HCT116 (cell line): Measurements from ENCODE around the gene C1QL3. TPM values are rescaled to one million over a fixed set of nuclear protein-coding genes. Genes with fewer than 3 reads are reported as not detected.

ENCODE experiments used
- ATAC-seq: fragments of 200-7000 bp; cut with Tn5 transposase; 2 replicates; pipeline ENCODE4 v1.9.1; 2020; ENCODE audit warnings: mild to moderate bottlenecking, moderate library complexity
- BruUV-seq: library from RNA; stranded (reverse); fragments of 400-500 nt; replicated peaks from 2 replicates; lab custom pipeline; 2021; lab: Mats Ljungman, UMichigan
- CTCF ChIA-PET: fragments of 300-600 bp; sonication (Branson Sonifier 250); formaldehyde crosslinking; loops from one replicate; lab custom pipeline; 2021; ENCODE audit warnings: antibody characterized with exemption; lab: Charles Lee
- POLR2A ChIA-PET: fragments of 300-600, 350-600 bp; sonication (Branson Sonifier 250); formaldehyde crosslinking; loops from one replicate; lab custom pipeline; 2021; ENCODE audit warnings: antibody characterized with exemption; lab: Charles Lee
- RAD21 ChIA-PET, 2 experiments: fragments of 300-600 bp; sonication (Branson Sonifier 250); formaldehyde crosslinking; loops; one replicate each; lab custom pipeline; 2023; ENCODE audit warnings: low total read pairs in 2 of 2; ENCODE audit not compliant: uncharacterized antibody in 2 of 2, unreplicated experiment in 2 of 2, low non-redundant PET in 1 of 2; lab: Charles Lee
- DNase-seq: peaks from one replicate; pipeline ENCODE4 v3.0.0-alpha.2; 2010; ENCODE audit warnings: low read depth, low spot score
- H2AFZ ChIP-seq: fragments of 200-600 bp; shearing (Covaris generic), sonication (generic); 2 replicates; pipeline ENCODE4 v1.6.1; 2017; ENCODE audit warnings: low read depth, mixed run types, mixed read lengths, antibody characterized with exemption, low read length; ENCODE audit not compliant: poor library complexity, severe bottlenecking
- H3K27ac ChIP-seq: 2 replicates; pipeline ENCODE4 v1.5.1; 2012; ENCODE audit warnings: low read depth, low read length
- H3K27me3 ChIP-seq: fragments of 200-600 bp; sonication (generic); 2 replicates; pipeline ENCODE4 v1.6.1; 2016; ENCODE audit warnings: mixed run types, low read length, mixed read lengths; ENCODE audit not compliant: insufficient read depth
- H3K36me3 ChIP-seq, 2 experiments: fragments of 200-500 bp in 1 of 2; fragments of 200-600 bp in 1 of 2; sonication (Bioruptor generic) in 1 of 2; sonication (generic) in 1 of 2; 2 replicates each; pipeline versions ENCODE4 v1.5.1 to v1.6.1; 2014 to 2016; ENCODE audit warnings: low read length in 2 of 2, inconsistent platforms in 1 of 2, mixed read lengths in 1 of 2, mixed run types in 1 of 2; ENCODE audit not compliant: insufficient read depth in 2 of 2, control insufficient read depth in 1 of 2
- H3K4me1 ChIP-seq, 2 experiments: fragments of 200-600 bp in 1 of 2; sonication (generic) in 1 of 2; 2 replicates each; pipeline versions ENCODE4 v1.5.1 to v1.6.1; 2012 to 2017; ENCODE audit warnings: low read length in 2 of 2, inconsistent platforms in 1 of 2, mild to moderate bottlenecking in 1 of 2, mixed read lengths in 1 of 2, mixed run types in 1 of 2, moderate library complexity in 1 of 2; ENCODE audit not compliant: insufficient read depth in 2 of 2, control insufficient read depth in 1 of 2
- H3K4me2 ChIP-seq: fragments of 200-600 bp; sonication (generic); 2 replicates; pipeline ENCODE4 v1.6.1; 2017; ENCODE audit warnings: mixed run types, low read length, mixed read lengths
- H3K4me3 ChIP-seq, 2 experiments: fragments of 200-600 bp in 1 of 2; sonication (generic) in 1 of 2; replicated peaks in 1 of 2; 2 replicates each; pipeline ENCODE4 v1.5.1; 2011 to 2016; ENCODE audit warnings: low read length in 2 of 2, control low read depth in 1 of 2, low read depth in 1 of 2, mild to moderate bottlenecking in 1 of 2, mixed read lengths in 1 of 2, mixed run types in 1 of 2
- H3K79me2 ChIP-seq: fragments of 200-600 bp; sonication (generic); 2 replicates; pipeline ENCODE4 v1.6.1; 2017; ENCODE audit warnings: mild to moderate bottlenecking, mixed run types, low read length, moderate library complexity, mixed read lengths; ENCODE audit not compliant: insufficient read depth
- H3K9ac ChIP-seq: fragments of 200-600 bp; sonication (generic); 2 replicates; pipeline ENCODE4 v1.6.1; 2016; ENCODE audit warnings: low read length, mixed read lengths
- H3K9me2 ChIP-seq: fragments of 200-600 bp; sonication (generic), shearing (Covaris generic); 2 replicates; pipeline ENCODE4 v1.6.1; 2017; ENCODE audit warnings: mixed run types, mild to moderate bottlenecking, moderate library complexity; ENCODE audit not compliant: insufficient read depth
- H3K9me3 ChIP-seq, 2 experiments: fragments of 200-500 bp in 1 of 2; fragments of 200-600 bp in 1 of 2; sonication (Bioruptor generic) in 1 of 2; sonication (generic) in 1 of 2; 2 replicates each; pipeline ENCODE4 v1.6.1; 2014 to 2017; ENCODE audit warnings: low read length in 2 of 2, mixed read lengths in 2 of 2, inconsistent platforms in 1 of 2, low read depth in 1 of 2, mild to moderate bottlenecking in 1 of 2, mixed run types in 1 of 2, moderate library complexity in 1 of 2; ENCODE audit not compliant: control insufficient read depth in 1 of 2, insufficient read depth in 1 of 2
- H4K20me1 ChIP-seq: fragments of 200-600 bp; sonication (generic), shearing (Covaris generic); 2 replicates; pipeline ENCODE4 v1.6.1; 2017; ENCODE audit warnings: mixed run types, mild to moderate bottlenecking, moderate library complexity; ENCODE audit not compliant: insufficient read depth
- CBX3 ChIP-seq: IDR thresholded peaks from 2 replicates; pipeline ENCODE4 v1.6.1; 2012; ENCODE audit warnings: low read depth
- CEBPB ChIP-seq: IDR thresholded peaks from 2 replicates; pipeline ENCODE4 v1.6.1; 2012; ENCODE audit warnings: low read depth
- EGR1 ChIP-seq: IDR thresholded peaks from 2 replicates; pipeline ENCODE4 v1.6.1; 2012; ENCODE audit warnings: low read depth
- ELF1 ChIP-seq: IDR thresholded peaks from 2 replicates; pipeline ENCODE4 v1.6.1; 2012; ENCODE audit warnings: low read depth, borderline replicate concordance
- EZH2 ChIP-seq: fragments of 200-600 bp; sonication (generic); IDR thresholded peaks from 2 replicates; pipeline ENCODE4 v1.6.1; 2017; ENCODE audit warnings: antibody characterized with exemption, mixed run types
- EZH2phosphoT487 ChIP-seq: fragments of 200-600 bp; IDR thresholded peaks from 2 replicates; pipeline ENCODE4 v1.6.1; 2018; ENCODE audit warnings: antibody characterized with exemption, borderline replicate concordance
- JUND ChIP-seq: IDR thresholded peaks from 2 replicates; pipeline ENCODE4 v1.6.1; 2012
- POLR2A ChIP-seq: IDR thresholded peaks from 2 replicates; pipeline ENCODE4 v1.7.0; 2011; ENCODE audit warnings: borderline replicate concordance; ENCODE audit not compliant: insufficient read depth, insufficient read length; ENCODE audit errors: extremely low read depth
- POLR2AphosphoS5 ChIP-seq: IDR thresholded peaks from 2 replicates; pipeline ENCODE4 v1.6.1; 2011; ENCODE audit warnings: mild to moderate bottlenecking, low read depth, low read length, moderate library complexity
- RAD21 ChIP-seq: IDR thresholded peaks from 2 replicates; pipeline ENCODE4 v1.6.1; 2012; ENCODE audit warnings: low read depth, mild to moderate bottlenecking
- SIN3A ChIP-seq: IDR thresholded peaks from 2 replicates; pipeline ENCODE4 v1.6.1; 2012; ENCODE audit warnings: low read depth
- SP1 ChIP-seq: IDR thresholded peaks from 2 replicates; pipeline ENCODE4 v1.6.1; 2012; ENCODE audit warnings: low read depth
- SRF ChIP-seq: IDR thresholded peaks from 2 replicates; pipeline ENCODE4 v1.6.1; 2012; ENCODE audit warnings: low read depth
- TCF7L2 ChIP-seq: IDR thresholded peaks from 2 replicates; pipeline ENCODE4 v1.7.0; 2011; ENCODE audit warnings: borderline replicate concordance, inconsistent platforms; ENCODE audit not compliant: insufficient read depth, insufficient read length; ENCODE audit errors: extremely low read depth
- YY1 ChIP-seq: IDR thresholded peaks from 2 replicates; pipeline ENCODE4 v1.6.1; 2011; ENCODE audit warnings: low read length, low read depth, moderate library complexity, mild to moderate bottlenecking; ENCODE audit not compliant: insufficient replicate concordance; ENCODE audit errors: extremely low read depth
- ZNF274 ChIP-seq: fragments of 200-500 bp; sonication (Bioruptor generic); IDR thresholded peaks from 2 replicates; pipeline ENCODE4 v1.6.1; 2014; ENCODE audit warnings: mild to moderate bottlenecking, low read depth, low read length, inconsistent platforms
- intact Hi-C: fragments of 100-400 bp; cut with micrococcal nuclease; formaldehyde crosslinking; loops from 2 replicates; pipeline ENCODE4 v1.10.0; 2022
- total RNA-seq: library from RNA; stranded (reverse); gene quantifications from one replicate; pipeline ENCODE4 v1.2.1, GENCODE V29; 2021; ENCODE audit not compliant: unreplicated experiment
- TF ChIP-seq, protein P1 (sequence below), 3 experiments: fragments of 200-600 bp in 1 of 3; sonication (generic) in 1 of 3; IDR thresholded peaks in 2 of 3; conservative IDR thresholded peaks in 1 of 3; 2 replicates each; pipeline ENCODE4 v1.5.1; 2012 to 2017; ENCODE audit warnings: low read depth in 2 of 3, low read length in 2 of 3, antibody characterized with exemption in 1 of 3, borderline replicate concordance in 1 of 3, control low read depth in 1 of 3, mild to moderate bottlenecking in 1 of 3, mixed read lengths in 1 of 3, mixed run types in 1 of 3, moderate library complexity in 1 of 3; ENCODE audit not compliant: insufficient read depth in 1 of 3
- TF ChIP-seq, protein P2 (sequence below): IDR thresholded peaks from 2 replicates; pipeline ENCODE4 v1.6.1; 2012
- TF ChIP-seq, protein P3 (sequence below): IDR thresholded peaks from 2 replicates; pipeline ENCODE4 v1.6.1; 2012; ENCODE audit warnings: low read depth

Gene C1QL3
- total RNA-seq, 1 experiment from 2014 or later = not detected

DNA sequence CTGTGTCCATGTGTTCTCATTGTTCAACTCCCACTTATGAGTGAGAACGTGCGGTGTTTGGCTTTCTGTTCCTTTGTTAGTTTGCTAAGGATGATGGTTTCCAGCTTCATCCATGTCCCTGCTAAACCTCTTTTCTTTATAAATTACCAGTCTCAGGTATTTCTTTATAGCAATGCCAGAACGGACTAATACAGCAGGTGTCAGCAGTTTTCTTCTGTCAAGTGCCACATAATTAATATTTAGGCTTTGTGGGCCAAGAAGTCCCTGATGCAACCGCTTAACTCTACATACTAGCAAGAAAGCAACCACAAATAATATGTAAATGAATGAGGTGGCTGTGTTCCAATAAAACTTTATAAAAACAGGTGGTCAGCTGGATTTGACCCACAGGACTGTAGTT, 26.3 kb upstream of the C1QL3 start:
- no peak for DNase-seq
- ChIA-PET RAD21 (no interaction called here), POLR2A (no interaction called here), CTCF (no interaction called here)
- Histone ChIP-seq H3K79me2 (no peaks in the 10 kb centered on the region), H3K9me3 (no peaks in the 10 kb centered on the region), H3K4me2 (no peak overlapping the region), H3K27ac (no peak overlapping the region), H2AFZ (no peak overlapping the region), H3K9ac (no peak overlapping the region), H3K4me3 (no peak overlapping the region), H3K4me1 (no peaks in the 10 kb centered on the region), H3K27me3 (no peaks in the 10 kb centered on the region), H3K9me2 (no peaks in the 10 kb centered on the region), H4K20me1 (no peaks in the 10 kb centered on the region), H3K36me3 (no peaks in the 10 kb centered on the region)
- no peak for TF ChIP-seq POLR2A
- TF ChIP-seq, protein P1, sequence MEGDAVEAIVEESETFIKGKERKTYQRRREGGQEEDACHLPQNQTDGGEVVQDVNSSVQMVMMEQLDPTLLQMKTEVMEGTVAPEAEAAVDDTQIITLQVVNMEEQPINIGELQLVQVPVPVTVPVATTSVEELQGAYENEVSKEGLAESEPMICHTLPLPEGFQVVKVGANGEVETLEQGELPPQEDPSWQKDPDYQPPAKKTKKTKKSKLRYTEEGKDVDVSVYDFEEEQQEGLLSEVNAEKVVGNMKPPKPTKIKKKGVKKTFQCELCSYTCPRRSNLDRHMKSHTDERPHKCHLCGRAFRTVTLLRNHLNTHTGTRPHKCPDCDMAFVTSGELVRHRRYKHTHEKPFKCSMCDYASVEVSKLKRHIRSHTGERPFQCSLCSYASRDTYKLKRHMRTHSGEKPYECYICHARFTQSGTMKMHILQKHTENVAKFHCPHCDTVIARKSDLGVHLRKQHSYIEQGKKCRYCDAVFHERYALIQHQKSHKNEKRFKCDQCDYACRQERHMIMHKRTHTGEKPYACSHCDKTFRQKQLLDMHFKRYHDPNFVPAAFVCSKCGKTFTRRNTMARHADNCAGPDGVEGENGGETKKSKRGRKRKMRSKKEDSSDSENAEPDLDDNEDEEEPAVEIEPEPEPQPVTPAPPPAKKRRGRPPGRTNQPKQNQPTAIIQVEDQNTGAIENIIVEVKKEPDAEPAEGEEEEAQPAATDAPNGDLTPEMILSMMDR (IDR thresholded peaks at IDR 0.05 in 2 of 3, conservative IDR thresholded peaks at IDR 0.05 in 1 of 3; ENCODE audit: borderline replicate concordance in 1 of 3, insufficient read depth in 1 of 3, low read depth in 2 of 3, low read length in 2 of 3) = no peak
- no peak for TF ChIP-seq EZH2
- no peak for TF ChIP-seq SRF
- TF ChIP-seq EGR1 = no peak
- no peak for TF ChIP-seq SP1
- no peak for TF ChIP-seq TCF7L2
- no peak for TF ChIP-seq CBX3
- no peak for TF ChIP-seq CEBPB
- TF ChIP-seq, protein P2, sequence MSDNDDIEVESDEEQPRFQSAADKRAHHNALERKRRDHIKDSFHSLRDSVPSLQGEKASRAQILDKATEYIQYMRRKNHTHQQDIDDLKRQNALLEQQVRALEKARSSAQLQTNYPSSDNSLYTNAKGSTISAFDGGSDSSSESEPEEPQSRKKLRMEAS = no peak
- no peak for TF ChIP-seq ZNF274
- TF ChIP-seq ELF1 = no peak
- no peak for TF ChIP-seq RAD21
- TF ChIP-seq, protein P3, sequence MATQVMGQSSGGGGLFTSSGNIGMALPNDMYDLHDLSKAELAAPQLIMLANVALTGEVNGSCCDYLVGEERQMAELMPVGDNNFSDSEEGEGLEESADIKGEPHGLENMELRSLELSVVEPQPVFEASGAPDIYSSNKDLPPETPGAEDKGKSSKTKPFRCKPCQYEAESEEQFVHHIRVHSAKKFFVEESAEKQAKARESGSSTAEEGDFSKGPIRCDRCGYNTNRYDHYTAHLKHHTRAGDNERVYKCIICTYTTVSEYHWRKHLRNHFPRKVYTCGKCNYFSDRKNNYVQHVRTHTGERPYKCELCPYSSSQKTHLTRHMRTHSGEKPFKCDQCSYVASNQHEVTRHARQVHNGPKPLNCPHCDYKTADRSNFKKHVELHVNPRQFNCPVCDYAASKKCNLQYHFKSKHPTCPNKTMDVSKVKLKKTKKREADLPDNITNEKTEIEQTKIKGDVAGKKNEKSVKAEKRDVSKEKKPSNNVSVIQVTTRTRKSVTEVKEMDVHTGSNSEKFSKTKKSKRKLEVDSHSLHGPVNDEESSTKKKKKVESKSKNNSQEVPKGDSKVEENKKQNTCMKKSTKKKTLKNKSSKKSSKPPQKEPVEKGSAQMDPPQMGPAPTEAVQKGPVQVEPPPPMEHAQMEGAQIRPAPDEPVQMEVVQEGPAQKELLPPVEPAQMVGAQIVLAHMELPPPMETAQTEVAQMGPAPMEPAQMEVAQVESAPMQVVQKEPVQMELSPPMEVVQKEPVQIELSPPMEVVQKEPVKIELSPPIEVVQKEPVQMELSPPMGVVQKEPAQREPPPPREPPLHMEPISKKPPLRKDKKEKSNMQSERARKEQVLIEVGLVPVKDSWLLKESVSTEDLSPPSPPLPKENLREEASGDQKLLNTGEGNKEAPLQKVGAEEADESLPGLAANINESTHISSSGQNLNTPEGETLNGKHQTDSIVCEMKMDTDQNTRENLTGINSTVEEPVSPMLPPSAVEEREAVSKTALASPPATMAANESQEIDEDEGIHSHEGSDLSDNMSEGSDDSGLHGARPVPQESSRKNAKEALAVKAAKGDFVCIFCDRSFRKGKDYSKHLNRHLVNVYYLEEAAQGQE = no peak
- TF ChIP-seq EZH2phosphoT487 = no peak
- TF ChIP-seq SIN3A = no peak
- no peak for TF ChIP-seq YY1
- TF ChIP-seq POLR2AphosphoS5 = no peak
- TF ChIP-seq JUND = no peak
- no TSS peak for BruUV-seq
- no peak for ATAC-seq
- intact Hi-C loops = no loop called here
